ENCODE measurements around the gene LCMT2. TPM values are rescaled to one million over a fixed set of nuclear protein-coding genes. Genes with fewer than 3 reads are reported as not detected.

The LCMT2 gene
- total and polyA plus RNA-seq, 2 of the 8 experiments (the other 6 are each of a cell fraction or from before 2014, with no cell fraction given) = 11.2 to 11.9 TPM

GRCh38 chr15:43325039-43325684 is 5.2 kb downstream of the LCMT2 start:
- Histone ChIP-seq H3K79me1 (ENCODE audit: low read depth, low read length) (peaks cover 3% of the 10 kb centered on the region; the same call in 1 of the 2 replicates), H2BK120ac (replicated peaks; ENCODE audit: low read depth, low read length) (no peak overlapping the region)
- FAIRE-seq = no peak

More at GRCh38 chr15:43325039-43325684, 5.2 kb downstream of the LCMT2 start:
- Histone ChIP-seq H3K4me3 (ENCODE audit: extremely low read depth in 1 of 4, insufficient read depth in 2 of 4, low read depth in 3 of 4, low read length in 4 of 4) (no peak overlapping the region), H3K27me3 (replicated peaks in 1 of 4; ENCODE audit: control insufficient read depth in 3 of 4, extremely low read depth in 1 of 4, insufficient read depth in 3 of 4, low read length in 3 of 4) (no peaks in the 10 kb centered on the region), H4K91ac (replicated peaks; ENCODE audit: insufficient read length, low read length) (no peak overlapping the region), H4K20me1 (replicated peaks in 1 of 2; ENCODE audit: control insufficient read depth in 1 of 2, insufficient read depth in 2 of 2, low read length in 2 of 2) (peaks cover 0 to 5% of the 10 kb centered on the region in 2 experiments), H3K36me3 (ENCODE audit: control insufficient read depth in 2 of 4, insufficient read depth in 4 of 4, low read length in 3 of 4) (peaks cover 0 to 4% (median 1%) of the 10 kb centered on the region in 4 experiments; a peak in 1 of 8 replicates), H3K27ac (ENCODE audit: low read depth, low read length) (no peak overlapping the region), H3K18ac (ENCODE audit: extremely low read depth, low read length) (no peak overlapping the region), H2BK5ac (ENCODE audit: low read depth, low read length) (no peak overlapping the region), H4K8ac (ENCODE audit: extremely low read depth, insufficient read depth, low read length) (no peak overlapping the region), H3K4me1 (replicated peaks in 1 of 4; ENCODE audit: control insufficient read depth in 3 of 4, insufficient read depth in 4 of 4, low read length in 3 of 4) (peaks cover 4 to 10% (median 5%) of the 10 kb centered on the region in 4 experiments; a peak in 6 of 7 replicates), H2AFZ (ENCODE audit: low read length) (no peak overlapping the region), H3K4ac (replicated peaks; ENCODE audit: insufficient read length, low read depth, low read length) (no peak overlapping the region), H3K56ac (replicated peaks; ENCODE audit: insufficient read length, low read depth, low read length) (no peak overlapping the region), H2AK5ac (ENCODE audit: low read depth, low read length) (no peak overlapping the region), H3K23me2 (ENCODE audit: low read depth, low read length) (peaks cover 7% of the 10 kb centered on the region), H2BK12ac (ENCODE audit: low read depth, low read length) (no peak overlapping the region), H3K9me3 (ENCODE audit: insufficient read depth in 2 of 2, low read depth in 1 of 2, low read length in 1 of 2) (no peaks in the 10 kb centered on the region), H3K14ac (ENCODE audit: insufficient read length) (no peak overlapping the region), H3K4me2 (ENCODE audit: insufficient read depth in 1 of 2, low read depth in 2 of 2, low read length in 2 of 2) (no peak overlapping the region), H3K9ac (replicated peaks in 1 of 4; ENCODE audit: extremely low read depth in 1 of 4, low read depth in 3 of 4, low read length in 3 of 4) (no peak overlapping the region), H3K23ac (ENCODE audit: insufficient read length) (no peak overlapping the region), H2BK20ac (ENCODE audit: low read length) (no peak overlapping the region), H4K5ac (ENCODE audit: insufficient read length, low read depth, low read length) (no peak overlapping the region), H2BK15ac (ENCODE audit: low read length) (no peak overlapping the region), H3K79me2 (ENCODE audit: control insufficient read depth in 1 of 2, insufficient read depth in 2 of 2, low read length in 2 of 2) (peaks cover 0 to 12% of the 10 kb centered on the region in 2 experiments; a peak in 2 of 4 replicates)
- CTCF ChIA-PET (ENCODE audit: partially characterized antibody) = interaction anchor here (0.5 to 3.1 kb wide), 6 partner anchors 9 to 120 kb away, joined by 3 to 11 read pairs (median 3); no protein-coding TSS in a partner anchor
- no peak for TF ChIP-seq CBX8 (IDR thresholded peaks at IDR 0.05; ENCODE audit: borderline replicate concordance, low read depth, low read length)
- no peak for TF ChIP-seq SIRT6 (IDR thresholded peaks at IDR 0.05; ENCODE audit: low read length)
- no peak for TF ChIP-seq YY1 (IDR thresholded peaks at IDR 0.05; ENCODE audit: low read depth, low read length)
- no peak for TF ChIP-seq TEAD4 (IDR thresholded peaks at IDR 0.05; ENCODE audit: low read depth, low read length)
- no peak for TF ChIP-seq FOSL1 (IDR thresholded peaks at IDR 0.05; ENCODE audit: insufficient read depth, low read depth, low read length)
- no peak for TF ChIP-seq KDM5A (IDR thresholded peaks at IDR 0.05; ENCODE audit: low read length)
- TF ChIP-seq EZH2 (IDR thresholded peaks at IDR 0.05; ENCODE audit: low read depth, low read length, severe bottlenecking) = no peak
- TF ChIP-seq JUN (IDR thresholded peaks at IDR 0.05; ENCODE audit: low read depth, low read length) = no peak
- TF ChIP-seq RFX5 (IDR thresholded peaks at IDR 0.05; ENCODE audit: borderline replicate concordance, low read depth, low read length) = no peak
- no peak for TF ChIP-seq CHD2 (IDR thresholded peaks at IDR 0.05; ENCODE audit: low read length)
- no peak for TF ChIP-seq HDAC6 (IDR thresholded peaks at IDR 0.05; ENCODE audit: low read depth, low read length)
- no peak for TF ChIP-seq PHF8 (conservative IDR thresholded peaks at IDR 0.05; ENCODE audit: low read depth, low read length)
- no peak for TF ChIP-seq POU5F1 (IDR thresholded peaks at IDR 0.05; ENCODE audit: low read depth, low read length)
- no peak for TF ChIP-seq CBX5 (IDR thresholded peaks at IDR 0.05; ENCODE audit: low read depth, low read length)
- WGBS, 2 experiments (ENCODE audit: extremely low coverage in 1 of 2, insufficient coverage in 1 of 2, insufficient read length in 1 of 2, insufficient replicate concordance in 2 of 2, low coverage in 1 of 2, low lambda C conversion rate in 2 of 2, missing lambda C conversion rate in 1 of 2) = 74% methylated on average over 6 of the region's 6 CpGs; no CpG with 5 or more reads in 1 of the 2 experiments
- DNase-seq (ENCODE audit: low read depth in 1 of 2, low spot score in 2 of 2) = no peak
- POLR2A ChIA-PET (ENCODE audit: partially characterized antibody) = interaction anchor here (0.6 kb wide), 1 partner anchor 13 kb away, joined by 3 read pairs; no protein-coding TSS in a partner anchor

Data from H1 (cell line).